ENCODE results near the gene VSIR. TPM values are rescaled to one million over a fixed set of nuclear protein-coding genes. Genes with fewer than 3 reads are reported as not detected.

The VSIR gene
- total RNA-seq, 6 experiments from 2014 or later = 6.1 to 17.1 (median 10.1) TPM

DNA sequence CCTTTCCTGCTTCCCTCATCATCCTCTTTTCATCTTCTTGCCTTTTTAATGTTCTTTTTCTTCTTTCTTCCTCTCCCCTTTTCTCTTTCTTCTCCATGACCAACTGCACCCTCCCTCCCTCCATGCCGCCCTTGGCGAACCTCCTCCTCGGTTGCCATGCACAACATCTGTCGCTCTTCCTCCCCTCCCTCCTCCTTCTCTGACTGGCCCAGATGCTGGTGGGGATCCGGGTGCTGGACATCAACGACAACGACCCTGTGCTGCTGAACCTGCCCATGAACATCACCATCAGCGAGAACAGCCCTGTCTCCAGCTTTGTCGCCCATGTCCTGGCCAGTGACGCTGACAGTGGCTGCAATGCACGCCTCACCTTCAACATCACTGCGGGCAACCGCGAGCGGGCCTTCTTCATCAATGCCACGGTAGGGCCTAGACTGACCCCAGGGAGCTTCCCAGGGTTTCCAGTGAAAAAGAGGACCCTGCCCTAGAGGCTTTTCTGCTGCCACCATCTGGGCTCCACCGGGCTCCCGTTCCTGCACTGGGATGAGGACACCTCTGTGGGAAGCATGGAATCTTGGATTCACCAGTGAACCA lies 11.5 kb upstream of the VSIR start:
- H3K9me3 ChIP-seq = no peaks in the 10 kb centered on the region
- DNase-seq = no peak
- intact Hi-C loops (cut with DNase I) = no loop called here
- H3K4me1 ChIP-seq = no peaks in the 10 kb centered on the region
- H3K27ac ChIP-seq = no peak overlapping the region
- H3K4me3 ChIP-seq = no peak overlapping the region
- no peaks in the 10 kb centered on the region for H3K36me3 ChIP-seq
- no peak for ATAC-seq
- no peak for TF ChIP-seq POLR2A (IDR thresholded peaks at IDR 0.05)
- TF ChIP-seq, protein P1, sequence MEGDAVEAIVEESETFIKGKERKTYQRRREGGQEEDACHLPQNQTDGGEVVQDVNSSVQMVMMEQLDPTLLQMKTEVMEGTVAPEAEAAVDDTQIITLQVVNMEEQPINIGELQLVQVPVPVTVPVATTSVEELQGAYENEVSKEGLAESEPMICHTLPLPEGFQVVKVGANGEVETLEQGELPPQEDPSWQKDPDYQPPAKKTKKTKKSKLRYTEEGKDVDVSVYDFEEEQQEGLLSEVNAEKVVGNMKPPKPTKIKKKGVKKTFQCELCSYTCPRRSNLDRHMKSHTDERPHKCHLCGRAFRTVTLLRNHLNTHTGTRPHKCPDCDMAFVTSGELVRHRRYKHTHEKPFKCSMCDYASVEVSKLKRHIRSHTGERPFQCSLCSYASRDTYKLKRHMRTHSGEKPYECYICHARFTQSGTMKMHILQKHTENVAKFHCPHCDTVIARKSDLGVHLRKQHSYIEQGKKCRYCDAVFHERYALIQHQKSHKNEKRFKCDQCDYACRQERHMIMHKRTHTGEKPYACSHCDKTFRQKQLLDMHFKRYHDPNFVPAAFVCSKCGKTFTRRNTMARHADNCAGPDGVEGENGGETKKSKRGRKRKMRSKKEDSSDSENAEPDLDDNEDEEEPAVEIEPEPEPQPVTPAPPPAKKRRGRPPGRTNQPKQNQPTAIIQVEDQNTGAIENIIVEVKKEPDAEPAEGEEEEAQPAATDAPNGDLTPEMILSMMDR (IDR thresholded peaks at IDR 0.05) = no peak
- 84% methylated on average over 9 of the region's 18 CpGs for WGBS (ENCODE audit: insufficient coverage, low coverage, low lambda C conversion rate, missing lambda C conversion rate)
- H3K27me3 ChIP-seq = no peaks in the 10 kb centered on the region

DNA sequence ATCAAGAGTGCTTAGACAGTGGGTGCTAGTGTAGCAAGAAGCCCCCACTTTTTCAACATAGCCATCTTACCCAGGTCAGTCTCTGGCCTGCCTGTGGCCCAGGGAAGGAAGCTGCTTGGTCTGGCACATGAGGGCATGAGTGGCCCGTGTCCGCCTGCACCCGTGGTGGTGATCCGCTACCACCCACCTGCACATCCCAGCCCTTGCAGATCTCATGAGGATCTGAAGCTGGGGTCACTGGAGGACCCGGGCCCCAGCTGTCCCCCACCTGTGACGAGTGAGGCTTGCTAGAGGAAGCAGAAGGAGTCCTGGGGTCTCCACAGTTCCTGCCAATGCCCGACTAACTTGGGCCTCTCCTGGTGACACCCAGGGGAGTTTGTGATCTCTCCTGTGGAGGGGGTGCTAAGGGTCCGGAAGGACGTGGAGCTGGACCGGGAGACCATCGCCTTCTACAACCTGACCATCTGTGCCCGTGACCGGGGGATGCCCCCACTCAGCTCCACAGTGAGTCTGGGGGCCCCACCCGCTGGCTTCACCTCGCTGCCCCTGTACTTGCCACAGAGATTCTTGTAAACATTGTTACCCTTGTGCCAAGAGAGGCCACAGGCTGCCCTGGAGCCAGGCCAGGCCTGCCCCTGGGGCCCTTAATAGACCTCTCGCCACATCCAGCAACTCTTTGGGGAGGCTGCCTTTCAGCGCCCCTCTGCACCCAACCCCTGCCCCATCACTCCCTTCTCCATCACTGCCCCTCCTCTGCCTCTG lies 10.8 kb upstream of the VSIR start:
- H3K27ac ChIP-seq = no peak overlapping the region
- DNase-seq (peak in 1 of 3 donors; percentile 7), ATAC-seq (no peak)
- intact Hi-C loops (cut with DNase I) = no loop called here
- H3K36me3 ChIP-seq = no peaks in the 10 kb centered on the region
- no peaks in the 10 kb centered on the region for H3K9me3 ChIP-seq
- H3K4me3 ChIP-seq = no peak overlapping the region
- 46% methylated on average over 2 of the region's 17 CpGs for WGBS (ENCODE audit: insufficient coverage, low coverage, low lambda C conversion rate, missing lambda C conversion rate)
- TF ChIP-seq POLR2A (IDR thresholded peaks at IDR 0.05) = no peak
- TF ChIP-seq, protein P1 (IDR thresholded peaks at IDR 0.05) = no peak
- no peaks in the 10 kb centered on the region for H3K4me1 ChIP-seq
- no peaks in the 10 kb centered on the region for H3K27me3 ChIP-seq

DNA sequence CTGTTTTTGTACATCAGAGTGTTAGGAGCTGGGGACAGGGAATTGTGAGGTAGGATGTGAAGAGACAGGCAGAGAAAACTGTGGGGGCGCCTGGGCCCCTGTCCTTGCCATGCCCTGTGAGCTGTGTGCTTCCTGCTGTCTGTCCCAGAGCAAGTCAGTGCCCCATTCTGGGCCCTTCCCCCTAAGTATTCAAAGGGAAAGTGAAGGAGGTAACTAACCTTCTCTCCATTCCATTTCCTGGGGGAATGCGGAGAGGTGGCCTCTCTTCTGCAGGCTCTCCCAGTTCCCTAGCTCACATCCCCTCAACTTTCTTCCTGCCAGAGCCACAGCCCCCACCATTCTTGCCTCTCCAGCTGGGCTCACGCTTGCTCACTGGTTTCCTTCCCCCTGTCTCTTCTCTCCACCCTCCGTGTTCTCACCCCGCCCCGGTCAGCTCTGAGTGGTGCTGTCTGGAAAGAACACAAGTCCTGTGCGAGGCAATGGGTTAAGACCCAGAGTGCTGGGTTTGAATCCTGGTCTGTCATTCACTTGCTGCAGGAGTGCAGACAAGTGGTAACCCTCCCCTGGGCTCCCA lies 9.7 kb upstream of the VSIR start:
- Histone ChIP-seq H3K27ac (no peak overlapping the region), H3K4me3 (no peak overlapping the region), H3K4me1 (no peaks in the 10 kb centered on the region), H3K9me3 (no peaks in the 10 kb centered on the region), H3K36me3 (no peaks in the 10 kb centered on the region), H3K27me3 (no peaks in the 10 kb centered on the region)
- intact Hi-C loops (cut with DNase I) = no loop called here
- DNase-seq (peak in 1 of 3 donors; percentile 53), ATAC-seq (peak; percentile 29 to 69 (median 59))
- WGBS (ENCODE audit: insufficient coverage, low coverage, low lambda C conversion rate, missing lambda C conversion rate) = 40% methylated on average over 5 of the region's 7 CpGs
- TF ChIP-seq POLR2A (IDR thresholded peaks at IDR 0.05) = no peak
- TF ChIP-seq, protein P1 (IDR thresholded peaks at IDR 0.05) = no peak

DNA sequence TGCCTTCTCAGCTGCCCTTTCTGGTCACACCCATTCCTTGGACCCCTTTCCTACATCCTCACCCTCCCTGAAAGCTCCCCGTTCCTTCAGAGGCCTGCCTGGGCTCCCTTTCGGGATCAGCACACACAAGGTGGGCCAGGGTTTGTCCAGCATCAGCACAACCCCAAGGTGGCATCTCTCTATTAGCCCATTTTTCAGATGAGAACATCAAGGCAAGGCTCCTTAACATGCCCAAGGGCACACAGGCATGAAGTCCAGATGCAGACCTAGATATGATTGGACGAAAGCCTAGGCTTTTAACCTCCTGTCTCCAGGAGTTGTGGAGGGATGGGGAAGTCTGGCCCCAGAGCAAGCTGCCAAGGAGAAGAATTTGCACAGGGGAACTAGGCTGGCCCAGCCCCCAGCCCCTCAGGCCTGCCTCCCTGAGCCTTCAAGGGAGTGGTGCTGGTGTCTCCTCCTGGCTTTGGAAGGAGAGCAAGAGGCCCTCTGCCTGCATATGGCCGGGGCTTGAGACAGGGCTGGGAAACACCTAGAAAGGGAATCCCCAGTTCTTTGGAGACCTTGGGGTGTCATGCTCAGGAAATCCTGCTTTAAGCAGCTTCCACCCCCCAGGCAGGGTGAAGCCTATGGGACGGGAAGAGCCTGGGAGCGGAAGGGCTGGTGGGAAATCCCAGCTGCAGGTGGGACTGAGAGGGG lies 9.0 kb upstream of the VSIR start:
- Histone ChIP-seq H3K27ac (no peak overlapping the region), H3K4me1 (no peaks in the 10 kb centered on the region), H3K36me3 (no peaks in the 10 kb centered on the region), H3K27me3 (no peaks in the 10 kb centered on the region), H3K9me3 (no peaks in the 10 kb centered on the region), H3K4me3 (no peak overlapping the region)
- ATAC-seq = peak in 3 of 4 donors; percentile 8 to 61 (median 29)
- intact Hi-C loops (cut with DNase I) = no loop called here
- peak in 1 of 3 donors; percentile 48 for DNase-seq
- TF ChIP-seq, protein P1 (IDR thresholded peaks at IDR 0.05) = no peak
- TF ChIP-seq POLR2A (IDR thresholded peaks at IDR 0.05) = no peak
- WGBS (ENCODE audit: insufficient coverage, low coverage, low lambda C conversion rate, missing lambda C conversion rate) = 73% methylated on average over 3 of the region's 6 CpGs

Data from right lobe of liver (tissue), 6 donors.